ENCODE measurements around the gene TANGO2. TPM values are rescaled to one million over a fixed set of nuclear protein-coding genes. Genes with fewer than 3 reads are reported as not detected.

TANGO2 gene
- total RNA-seq, 1 experiment from 2014 or later = 15.7 TPM

GRCh38 chr22:20112623-20113511 is 92.0 kb downstream of the TANGO2 start:
- Histone ChIP-seq H3K27me3 (ENCODE audit: control insufficient read depth, insufficient read depth, low read length) (no peaks in the 10 kb centered on the region), H3K36me3 (replicated peaks; ENCODE audit: control insufficient read depth, insufficient read depth, low read length) (peaks cover 35% of the 10 kb centered on the region), H3K4me3 (ENCODE audit: insufficient read depth, low read depth, low read length) (no peak overlapping the region)
- DNase-seq = peak; percentile 60

- Histone ChIP-seq H3K36me3 (replicated peaks; ENCODE audit: control insufficient read depth, insufficient read depth, low read length) (peaks cover 33% of the 10 kb centered on the region), H3K27me3 (ENCODE audit: control insufficient read depth, insufficient read depth, low read length) (no peaks in the 10 kb centered on the region)
These were observed 92.8 kb downstream of the TANGO2 start for GRCh38 chr22:20113551-20114310.

GRCh38 chr22:20114506-20115475 is 93.9 kb downstream of the TANGO2 start:
- H3K36me3 ChIP-seq (replicated peaks; ENCODE audit: control insufficient read depth, insufficient read depth, low read length) = peaks cover 33% of the 10 kb centered on the region
- H3K27me3 ChIP-seq (ENCODE audit: control insufficient read depth, insufficient read depth, low read length) = no peaks in the 10 kb centered on the region
- DNase-seq = no peak
- H3K4me3 ChIP-seq (ENCODE audit: insufficient read depth, low read depth, low read length) = no peak overlapping the region

More at GRCh38 chr22:20113551-20114310, 92.8 kb downstream of the TANGO2 start:
- no peak overlapping the region for H3K4me3 ChIP-seq (ENCODE audit: insufficient read depth, low read depth, low read length)
- DNase-seq = no peak

GRCh38 chr22:20115691-20116375 is 94.9 kb downstream of the TANGO2 start, which contains the start of gene RANBP1:
Gene RANBP1 (plus strand): TSS chr22:20116104. CDS start chr22:20116185, 81 bp downstream.
- Histone ChIP-seq H3K4me3 (ENCODE audit: insufficient read depth, low read depth, low read length) (peak within 1 kb of the TSS; percentile 94), H3K36me3 (replicated peaks; ENCODE audit: control insufficient read depth, insufficient read depth, low read length) (peaks cover 38% of the 10 kb centered on the region), H3K27me3 (ENCODE audit: control insufficient read depth, insufficient read depth, low read length) (no peaks in the 10 kb centered on the region)
- DNase-seq = peak; percentile 77

- Histone ChIP-seq H3K4me3 (ENCODE audit: insufficient read depth, low read depth, low read length) (peak overlapping the region; percentile 94), H3K27me3 (ENCODE audit: control insufficient read depth, insufficient read depth, low read length) (no peaks in the 10 kb centered on the region), H3K36me3 (replicated peaks; ENCODE audit: control insufficient read depth, insufficient read depth, low read length) (peaks cover 38% of the 10 kb centered on the region)
- peak; percentile 91 for DNase-seq
These were observed 95.6 kb downstream of the TANGO2 start for GRCh38 chr22:20116376-20116950.

Other genes starting within 250 kb of the TANGO2 start
- 31.4 and 38.2 TPM in 2 replicates for gene GNB1L, start 166.2 kb upstream of the TANGO2 start, total RNA-seq (2014; rRNA removed; shearing (Covaris generic))
- 12.3 and 12.7 TPM in 2 replicates for gene RTL10, start 166.2 kb upstream of the TANGO2 start, total RNA-seq (2014; rRNA removed; shearing (Covaris generic))
- 1.4 and 1.7 TPM in 2 replicates for gene COMT, start 79.3 kb upstream of the TANGO2 start, total RNA-seq (2014; rRNA removed; shearing (Covaris generic))
- 3.3 and 5.0 TPM in 2 replicates for gene TXNRD2, start 79.3 kb upstream of the TANGO2 start, total RNA-seq (2014; rRNA removed; shearing (Covaris generic))
- 35.8 and 40.8 TPM in 2 replicates for gene ARVCF, start 4.3 kb upstream of the TANGO2 start, total RNA-seq (2014; rRNA removed; shearing (Covaris generic))
- 23.0 and 37.3 TPM in 2 replicates for gene DGCR8, start 59.1 kb downstream of the TANGO2 start, total RNA-seq (2014; rRNA removed; shearing (Covaris generic))
- 564 and 664 TPM in 2 replicates for gene RANBP1, start 95.0 kb downstream of the TANGO2 start, total RNA-seq (2014; rRNA removed; shearing (Covaris generic))
- 78.5 and 88.6 TPM in 2 replicates for gene TRMT2A, start 96.1 kb downstream of the TANGO2 start, total RNA-seq (2014; rRNA removed; shearing (Covaris generic))
- gene ZDHHC8, start 110.7 kb downstream of the TANGO2 start, total RNA-seq (2014; rRNA removed; shearing (Covaris generic)) = 15.6 and 16.6 TPM in 2 replicates
- gene CCDC188, start 129.9 kb downstream of the TANGO2 start, total RNA-seq (2014; rRNA removed; shearing (Covaris generic)) = not detected in 2 replicates
- 28.3 and 30.4 TPM in 2 replicates for gene RTN4R, start 247.2 kb downstream of the TANGO2 start, total RNA-seq (2014; rRNA removed; shearing (Covaris generic))

All from H7 (cell line).